BLaER1 treated with 17β-estradiol and CSF1 and Interleukin-3, amounts not matched to agents 10 nM and 100 nM (cell line): ENCODE data around the gene KLRF1.

Experiments used
- H3K27ac ChIP-seq, 11 experiments: shearing (Covaris generic); formaldehyde crosslinking; 2 replicates each; pipeline ENCODE4 v1.8.1; 2022
- H3K27me3 ChIP-seq, 11 experiments: shearing (Covaris generic); formaldehyde crosslinking; 2 replicates each; pipeline ENCODE4 v1.8.1; 2022
- H3K36me3 ChIP-seq, 11 experiments: shearing (Covaris generic); formaldehyde crosslinking; 2 replicates each; pipeline ENCODE4 v1.8.1; 2022
- H3K4me1 ChIP-seq, 10 experiments: shearing (Covaris generic); formaldehyde crosslinking; 2 replicates each; pipeline ENCODE4 v1.8.1; 2022
- H3K4me2 ChIP-seq, 11 experiments: shearing (Covaris generic); formaldehyde crosslinking; 2 replicates each; pipeline ENCODE4 v1.8.1; 2022
- H3K4me3 ChIP-seq, 10 experiments: shearing (Covaris generic); formaldehyde crosslinking; 2 replicates each; pipeline ENCODE4 v1.8.1; 2022
- H3K9ac ChIP-seq, 11 experiments: shearing (Covaris generic); formaldehyde crosslinking; 2 replicates each; pipeline ENCODE4 v1.8.1; 2022
- H3K9me3 ChIP-seq, 11 experiments: shearing (Covaris generic); formaldehyde crosslinking; replicated peaks in 1 of 11; 2 replicates each; pipeline ENCODE4 v1.8.1; 2022
- H4K20me1 ChIP-seq, 11 experiments: shearing (Covaris generic); formaldehyde crosslinking; 2 replicates each; pipeline ENCODE4 v1.8.1; 2022
- Cebpa-rat ChIP-seq, 11 experiments: shearing (Covaris generic); IDR thresholded peaks; 2 replicates each; pipeline ENCODE4 v1.8.1; 2022

The KLRF1 gene

DNA sequence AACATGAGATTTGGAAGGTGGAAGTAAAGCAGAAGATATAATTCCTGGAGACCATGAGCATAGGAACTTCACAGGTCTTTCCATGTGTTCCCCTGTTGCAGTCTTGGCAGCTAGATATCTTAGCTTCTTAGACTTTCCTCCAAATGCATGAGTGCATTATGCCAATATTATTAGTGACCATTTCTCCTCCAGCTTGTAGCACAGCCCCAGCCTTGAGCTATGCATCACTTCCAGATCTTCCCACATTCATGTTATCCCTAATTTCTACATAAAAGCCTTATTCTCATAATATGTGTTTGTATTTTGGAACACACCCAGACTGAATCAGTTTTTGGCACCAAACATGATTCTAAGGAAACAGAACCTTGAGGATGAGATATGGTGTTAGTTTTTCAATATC, 30.9 kb downstream of the KLRF1 start:
- Histone ChIP-seq H3K4me1 (no peaks in the 10 kb centered on the region), H3K9ac (no peak overlapping the region), H3K9me3 (peaks cover 0 to 5% (median 0%) of the 10 kb centered on the region in 11 experiments; a peak in 3 of 22 replicates), H4K20me1 (no peaks in the 10 kb centered on the region), H3K27ac (no peak overlapping the region), H3K36me3 (no peaks in the 10 kb centered on the region), H3K4me2 (no peak overlapping the region), H3K4me3 (no peak overlapping the region), H3K27me3 (no peaks in the 10 kb centered on the region)
- no peak for TF ChIP-seq Cebpa-rat (IDR thresholded peaks at IDR 0.05)

DNA sequence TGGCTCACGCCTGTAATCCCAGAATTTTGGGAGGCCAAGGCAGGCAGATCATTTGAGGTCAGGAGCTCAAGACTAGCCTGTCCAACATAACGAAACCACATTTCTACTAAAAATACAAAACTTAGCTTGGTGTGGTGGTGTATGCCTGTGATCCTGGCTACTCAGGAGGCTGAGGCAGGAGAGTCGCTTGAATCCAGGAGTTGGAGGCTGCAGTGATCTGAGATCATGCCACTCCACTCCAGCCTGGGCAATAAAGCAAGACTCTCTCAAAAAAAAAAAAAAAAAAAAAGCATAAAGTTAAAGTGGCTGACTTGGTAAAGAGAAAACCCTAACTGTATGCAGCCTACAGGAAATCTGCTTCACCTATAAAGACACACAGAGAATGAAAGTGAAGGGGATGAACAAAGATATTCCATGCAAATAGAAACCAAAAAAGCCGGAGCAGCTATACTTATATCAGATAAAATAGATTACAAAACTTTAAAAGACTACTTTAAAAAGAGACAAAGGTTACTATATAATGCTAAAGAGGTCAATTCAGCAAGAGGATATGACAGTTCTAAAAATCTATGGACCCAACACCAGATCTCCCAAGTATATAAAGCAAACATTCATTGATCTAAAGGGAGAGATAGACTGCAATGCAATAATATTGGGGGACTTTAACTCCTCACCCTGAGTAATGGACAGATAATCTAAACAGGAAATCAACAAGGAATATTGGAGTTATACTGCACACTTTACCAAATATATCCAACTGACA, 37.8 kb downstream of the KLRF1 start:
- Histone ChIP-seq H3K9me3 (peaks cover 0 to 17% (median 7%) of the 10 kb centered on the region in 11 experiments; a peak in 9 of 22 replicates), H3K4me3 (no peak overlapping the region), H3K9ac (no peak overlapping the region), H3K36me3 (no peaks in the 10 kb centered on the region), H4K20me1 (no peaks in the 10 kb centered on the region; a peak in 2 of 22 replicates), H3K4me2 (no peak overlapping the region), H3K27me3 (peaks cover 38 to 55% (median 54%) of the 10 kb centered on the region in 11 experiments), H3K4me1 (peaks cover 0 to 13% (median 5%) of the 10 kb centered on the region in 10 experiments; a peak in 7 of 20 replicates), H3K27ac (no peak overlapping the region)
- no peak for TF ChIP-seq Cebpa-rat (IDR thresholded peaks at IDR 0.05)

DNA sequence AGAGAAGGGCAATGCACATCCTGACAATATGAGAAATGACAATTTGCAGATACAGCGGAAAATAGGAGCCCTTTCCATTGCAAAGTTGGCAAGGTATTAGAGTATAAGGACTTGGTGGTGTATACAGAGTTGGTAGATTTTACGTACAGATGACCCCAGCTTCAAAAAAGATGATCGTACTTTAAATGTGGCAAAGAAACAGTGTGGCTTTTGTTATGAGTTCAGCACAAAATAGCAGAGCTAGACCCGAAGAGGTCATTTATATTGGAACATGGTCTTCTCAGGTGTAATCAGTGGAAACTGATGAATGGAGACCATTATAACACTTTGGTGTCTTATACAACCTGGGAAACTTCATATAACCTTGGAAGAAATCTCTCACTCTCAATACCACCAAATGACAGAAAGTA, 39.6 kb downstream of the KLRF1 start:
- Histone ChIP-seq H3K4me1 (peaks cover 0 to 13% (median 5%) of the 10 kb centered on the region in 10 experiments; a peak in 8 of 20 replicates), H3K9ac (no peak overlapping the region), H3K9me3 (peaks cover 0 to 17% (median 7%) of the 10 kb centered on the region in 11 experiments; a peak in 9 of 22 replicates), H3K4me3 (no peak overlapping the region), H3K36me3 (no peaks in the 10 kb centered on the region), H3K4me2 (no peak overlapping the region), H3K27ac (no peak overlapping the region), H3K27me3 (peaks cover 46 to 71% (median 62%) of the 10 kb centered on the region in 11 experiments), H4K20me1 (no peaks in the 10 kb centered on the region; a peak in 2 of 22 replicates)
- no peak for TF ChIP-seq Cebpa-rat (IDR thresholded peaks at IDR 0.05)

DNA sequence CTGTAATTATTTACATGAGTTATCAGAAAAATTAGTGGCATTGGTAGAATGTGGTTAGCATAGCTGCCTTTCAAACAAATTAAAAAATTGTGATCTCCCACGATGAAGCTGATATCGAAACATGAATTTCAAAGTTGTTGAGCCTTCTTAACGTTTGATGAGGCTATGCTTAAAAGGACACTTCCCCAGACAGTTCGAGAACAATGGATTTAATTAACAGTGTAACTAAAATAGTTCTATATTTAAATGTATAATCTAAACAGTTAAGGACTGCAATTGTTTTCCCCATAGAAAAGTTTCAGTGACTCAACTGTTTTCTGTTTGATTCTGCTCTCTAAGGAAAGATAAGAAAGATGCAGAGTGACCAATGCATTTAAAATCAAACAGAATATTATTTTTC, 40.2 kb downstream of the KLRF1 start:
- no peak overlapping the region for H3K4me3 ChIP-seq
- no peak overlapping the region for H3K4me2 ChIP-seq
- TF ChIP-seq Cebpa-rat (IDR thresholded peaks at IDR 0.05), result no peak
- H3K27me3 ChIP-seq, result peaks cover 46 to 72% (median 62%) of the 10 kb centered on the region in 11 experiments
- H4K20me1 ChIP-seq, result no peaks in the 10 kb centered on the region; a peak in 2 of 22 replicates
- peaks cover 0 to 17% (median 7%) of the 10 kb centered on the region in 11 experiments; a peak in 9 of 22 replicates for H3K9me3 ChIP-seq
- no peak overlapping the region for H3K27ac ChIP-seq
- H3K4me1 ChIP-seq, result peaks cover 0 to 13% (median 5%) of the 10 kb centered on the region in 10 experiments; a peak in 8 of 20 replicates
- H3K36me3 ChIP-seq, result no peaks in the 10 kb centered on the region
- no peak overlapping the region for H3K9ac ChIP-seq

DNA sequence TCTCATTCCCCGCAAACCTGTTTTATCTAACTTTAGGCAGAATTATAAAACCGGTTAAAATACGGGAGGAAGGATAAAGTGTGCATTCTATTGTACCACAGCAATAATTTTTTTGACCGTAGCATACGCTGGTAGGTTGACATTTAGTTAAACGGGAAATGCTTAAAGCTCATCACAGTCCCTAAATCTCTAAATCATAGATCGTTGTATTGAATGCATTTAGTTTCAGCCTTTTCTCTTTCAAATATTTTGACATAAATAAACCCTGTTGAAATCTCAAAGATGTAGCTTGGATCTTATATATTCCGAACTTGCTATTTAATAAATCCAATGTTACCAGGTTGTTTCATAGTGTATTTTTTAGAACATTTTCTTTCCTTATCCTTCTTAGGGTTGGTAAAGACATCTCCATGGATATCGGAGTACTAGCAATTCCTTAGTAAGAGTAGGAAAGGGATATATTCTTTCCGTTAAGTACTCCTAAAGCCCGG, 41.1 kb downstream of the KLRF1 start:
- H3K27ac ChIP-seq, result no peak overlapping the region
- H3K4me1 ChIP-seq, result peaks cover 0 to 13% (median 5%) of the 10 kb centered on the region in 10 experiments; a peak in 8 of 20 replicates
- no peaks in the 10 kb centered on the region for H3K36me3 ChIP-seq
- H3K27me3 ChIP-seq, result peaks cover 46 to 72% (median 62%) of the 10 kb centered on the region in 11 experiments
- no peaks in the 10 kb centered on the region; a peak in 2 of 22 replicates for H4K20me1 ChIP-seq
- H3K9me3 ChIP-seq, result peaks cover 0 to 13% (median 7%) of the 10 kb centered on the region in 11 experiments; a peak in 9 of 22 replicates
- TF ChIP-seq Cebpa-rat (IDR thresholded peaks at IDR 0.05), result no peak
- peak overlapping the region in 2 of 10 experiments; percentile 57 to 63; a peak in 3 of 20 replicates for H3K4me3 ChIP-seq
- H3K9ac ChIP-seq, result no peak overlapping the region
- peak overlapping the region in 4 of 11 experiments; percentile 73 to 90 (median 80); a peak in 5 of 22 replicates for H3K4me2 ChIP-seq

DNA sequence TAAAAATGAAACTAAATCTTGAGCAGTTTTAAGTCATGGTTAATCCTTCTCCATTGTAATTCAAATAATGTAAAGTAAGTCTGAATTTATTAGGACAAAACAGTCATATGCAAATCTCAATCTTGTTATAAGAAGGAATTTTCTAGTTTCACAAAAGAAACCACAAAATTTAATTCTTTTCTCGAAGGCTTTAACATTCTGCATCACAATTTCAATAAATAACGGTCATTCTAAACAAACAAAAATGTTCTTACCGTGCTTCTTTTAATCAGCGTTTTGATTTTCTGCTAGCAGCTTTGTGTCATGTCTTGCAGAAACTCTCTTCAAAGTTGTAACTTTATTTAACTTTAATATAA, 41.6 kb downstream of the KLRF1 start:
- TF ChIP-seq Cebpa-rat (IDR thresholded peaks at IDR 0.05), result no peak
- H3K36me3 ChIP-seq, result no peaks in the 10 kb centered on the region

DNA sequence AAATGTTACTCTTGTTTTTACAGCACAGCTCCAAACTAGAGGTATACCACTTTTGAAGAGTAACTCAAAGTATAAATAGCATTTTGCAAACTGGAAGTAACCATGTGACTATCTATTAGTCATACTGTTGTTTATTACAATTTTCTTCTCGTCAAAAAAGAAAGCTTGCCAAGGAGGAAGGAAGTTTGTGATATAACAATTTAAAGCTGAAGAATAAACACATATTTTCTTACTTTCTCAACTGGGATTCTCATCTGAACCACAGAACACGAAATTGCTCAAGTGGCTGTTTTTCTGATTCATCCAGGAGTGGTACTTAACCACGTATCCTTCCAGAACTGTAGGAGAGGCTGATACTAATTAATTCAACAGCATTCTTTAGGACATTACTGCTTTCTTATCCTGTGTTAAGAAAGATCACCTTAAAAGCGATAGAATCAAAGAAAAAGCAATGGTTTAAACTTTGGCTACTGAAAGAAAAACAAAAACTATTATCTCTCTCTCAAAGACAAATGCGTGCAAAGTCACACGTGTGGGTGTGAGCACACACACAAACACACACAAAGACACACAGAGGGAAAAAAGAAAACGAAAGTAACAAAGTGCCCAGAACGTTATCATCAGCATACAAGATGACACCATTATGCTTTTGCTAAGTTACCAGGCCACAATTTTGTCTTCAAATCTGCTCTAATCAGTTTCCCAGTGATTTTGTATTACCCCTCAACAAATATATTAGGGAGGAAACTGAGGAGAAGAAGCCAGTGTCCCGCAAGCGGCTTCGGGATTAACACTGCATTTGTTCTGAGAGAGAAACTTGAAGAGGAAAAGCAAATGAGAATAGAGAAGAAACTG, 42.3 kb downstream of the KLRF1 start, which contains the start of gene CLEC2B:
Gene CLEC2B (minus strand): TSS at position 48 of the 855 bp plus-strand sequence.
- Histone ChIP-seq H3K4me2 (peak within 1 kb of the TSS; percentile 33 to 90 (median 67)), H3K9me3 (peaks cover 0 to 6% (median 0%) of the 10 kb centered on the region in 11 experiments; a peak in 2 of 22 replicates), H3K4me3 (peak within 1 kb of the TSS; percentile 36 to 67 (median 44); a peak in 16 of 20 replicates), H3K27ac (peak within 1 kb of the TSS in 6 of 11 experiments; percentile 6 to 78 (median 60); a peak in 11 of 22 replicates), H3K36me3 (no peaks in the 10 kb centered on the region), H3K9ac (peak within 1 kb of the TSS in 7 of 11 experiments; percentile 2 to 75 (median 71); a peak in 13 of 22 replicates), H3K4me1 (peaks cover 0 to 13% (median 5%) of the 10 kb centered on the region in 10 experiments; a peak in 8 of 20 replicates), H3K27me3 (peaks cover 46 to 72% (median 62%) of the 10 kb centered on the region in 11 experiments), H4K20me1 (no peaks in the 10 kb centered on the region; a peak in 2 of 22 replicates)
- no peak for TF ChIP-seq Cebpa-rat (IDR thresholded peaks at IDR 0.05)

More for the DNA sequence above, 41.6 kb downstream of the KLRF1 start:
- Histone ChIP-seq H3K4me2 (peak overlapping the region in 9 of 11 experiments; percentile 54 to 90 (median 73); a peak in 14 of 22 replicates), H3K4me3 (peak overlapping the region in 6 of 10 experiments; percentile 42 to 67 (median 59); a peak in 10 of 20 replicates), H3K27me3 (peaks cover 46 to 72% (median 62%) of the 10 kb centered on the region in 11 experiments), H3K27ac (peak overlapping the region in 3 of 11 experiments; percentile 72 to 78 (median 75); a peak in 6 of 22 replicates), H3K4me1 (peaks cover 0 to 13% (median 5%) of the 10 kb centered on the region in 10 experiments; a peak in 8 of 20 replicates), H3K9ac (peak overlapping the region in 2 of 11 experiments; percentile 71 to 75; a peak in 5 of 22 replicates), H3K9me3 (peaks cover 0 to 8% (median 3%) of the 10 kb centered on the region in 11 experiments; a peak in 9 of 22 replicates), H4K20me1 (no peaks in the 10 kb centered on the region; a peak in 2 of 22 replicates)
